ENCODE results near the gene CNKSR3. TPM values are rescaled to one million over a fixed set of nuclear protein-coding genes. Genes with fewer than 3 reads are reported as not detected.

Gene CNKSR3
- total RNA-seq, 1 donor from 2014 or later = 8.8 TPM

GRCh38 chr6:154390034-154390433 is 120.5 kb downstream of the CNKSR3 start:
- Histone ChIP-seq H3K4me1 (no peaks in the 10 kb centered on the region), H3K79me2 (ENCODE audit: low read depth) (no peaks in the 10 kb centered on the region), H2AFZ (replicated peaks) (no peak overlapping the region), H3K27me3 (no peaks in the 10 kb centered on the region), H3K36me3 (no peaks in the 10 kb centered on the region), H3K9me3 (ENCODE audit: low read depth) (no peaks in the 10 kb centered on the region), H4K20me1 (ENCODE audit: low read depth) (no peaks in the 10 kb centered on the region), H3K4me3 (no peak overlapping the region), H3F3A (ENCODE audit: low read depth) (no peaks in the 10 kb centered on the region), H3K27ac (no peak overlapping the region), H3K4me2 (no peak overlapping the region), H3K9ac (no peak overlapping the region)
- DNase-seq (ENCODE audit: low spot score) = no peak
- no peaks in the 10 kb centered on the region for H3K4me1 Mint-ChIP-seq
- H3K9me3 Mint-ChIP-seq = peaks cover 9% of the 10 kb centered on the region
- peaks cover 4% of the 10 kb centered on the region for H3K27me3 Mint-ChIP-seq (ENCODE audit: insufficient read depth, low read depth)
- H3K4me3 Mint-ChIP-seq = no peak overlapping the region
- no peak overlapping the region for H3K27ac Mint-ChIP-seq
- H3K36me3 Mint-ChIP-seq = no peaks in the 10 kb centered on the region
- TF ChIP-seq CTCF (IDR thresholded peaks at IDR 0.05) (no peak), EZH2 (IDR thresholded peaks at IDR 0.05) (no peak), EZH2phosphoT487 (IDR thresholded peaks at IDR 0.05) (no peak)

GRCh38 chr6:154388803-154389202 is 121.7 kb downstream of the CNKSR3 start:
- H3K4me1 ChIP-seq = no peaks in the 10 kb centered on the region
- no peaks in the 10 kb centered on the region for H3K9me3 ChIP-seq (ENCODE audit: low read depth)
- no peaks in the 10 kb centered on the region for H3F3A ChIP-seq (ENCODE audit: low read depth)
- Mint-ChIP-seq H3K4me3 (no peak overlapping the region), H3K4me1 (no peaks in the 10 kb centered on the region), H3K27ac (no peak overlapping the region), H3K9me3 (peaks cover 9% of the 10 kb centered on the region), H3K36me3 (no peaks in the 10 kb centered on the region), H3K27me3 (ENCODE audit: insufficient read depth, low read depth) (peaks cover 4% of the 10 kb centered on the region)
- H3K4me2 ChIP-seq = no peak overlapping the region
- H3K27me3 ChIP-seq = no peaks in the 10 kb centered on the region
- no peak overlapping the region for H3K4me3 ChIP-seq
- no peak for DNase-seq (ENCODE audit: low spot score)
- H3K27ac ChIP-seq = no peak overlapping the region
- H3K36me3 ChIP-seq = no peaks in the 10 kb centered on the region
- no peaks in the 10 kb centered on the region for H3K79me2 ChIP-seq (ENCODE audit: low read depth)
- no peak overlapping the region for H3K9ac ChIP-seq
- no peaks in the 10 kb centered on the region for H4K20me1 ChIP-seq (ENCODE audit: low read depth)
- H2AFZ ChIP-seq (replicated peaks) = no peak overlapping the region
- TF ChIP-seq CTCF (IDR thresholded peaks at IDR 0.05) = no peak
- no peak for TF ChIP-seq EZH2phosphoT487 (IDR thresholded peaks at IDR 0.05)
- no peak for TF ChIP-seq EZH2 (IDR thresholded peaks at IDR 0.05)

GRCh38 chr6:154386848-154387717 is 123.4 kb downstream of the CNKSR3 start:
- Mint-ChIP-seq H3K4me1 (no peaks in the 10 kb centered on the region), H3K4me3 (no peak overlapping the region), H3K9me3 (peaks cover 9% of the 10 kb centered on the region), H3K27me3 (ENCODE audit: insufficient read depth, low read depth) (peaks cover 4% of the 10 kb centered on the region), H3K36me3 (no peaks in the 10 kb centered on the region), H3K27ac (no peak overlapping the region)
- H3K27me3 ChIP-seq = no peaks in the 10 kb centered on the region
- H4K20me1 ChIP-seq (ENCODE audit: low read depth) = no peaks in the 10 kb centered on the region
- no peaks in the 10 kb centered on the region for H3K4me1 ChIP-seq
- H2AFZ ChIP-seq (replicated peaks) = no peak overlapping the region
- no peak overlapping the region for H3K4me3 ChIP-seq
- no peaks in the 10 kb centered on the region for H3K36me3 ChIP-seq
- H3K9ac ChIP-seq = no peak overlapping the region
- no peak overlapping the region for H3K27ac ChIP-seq
- TF ChIP-seq EZH2 (IDR thresholded peaks at IDR 0.05) (no peak), CTCF (IDR thresholded peaks at IDR 0.05) (no peak), EZH2phosphoT487 (IDR thresholded peaks at IDR 0.05) (no peak)
- DNase-seq (ENCODE audit: low spot score) = no peak
- no peaks in the 10 kb centered on the region for H3K79me2 ChIP-seq (ENCODE audit: low read depth)
- no peak overlapping the region for H3K4me2 ChIP-seq
- H3F3A ChIP-seq (ENCODE audit: low read depth) = no peaks in the 10 kb centered on the region
- H3K9me3 ChIP-seq (ENCODE audit: low read depth) = no peaks in the 10 kb centered on the region
